Stimulated activated CD8-positive, alpha-beta memory T cell treated with anti-CD3 and anti-CD28 coated beads, Interleukin-2, amount 100 ng/mL, for 1 hour (primary cell): ENCODE measurements around the gene TPRX1.
"Not testable (repeated sequence)": the region's sequence is repeated elsewhere in the genome, so short reads cannot be mapped to it uniquely, and the experiment has no call there.

ENCODE experiments used
- DNase-seq, 2 donors: peaks; one replicate each; pipeline ENCODE4 v3.0.0-alpha.2; 2020; ENCODE audit warnings: low read depth in 2 of 2

Gene TPRX1

GRCh38 chr19:47802521-47803043, 1.8 kb downstream of the TPRX1 start:
- no peak for DNase-seq

GRCh38 chr19:47801270-47801669, 3.1 kb downstream of the TPRX1 start:
- DNase-seq: no peak

DNA sequence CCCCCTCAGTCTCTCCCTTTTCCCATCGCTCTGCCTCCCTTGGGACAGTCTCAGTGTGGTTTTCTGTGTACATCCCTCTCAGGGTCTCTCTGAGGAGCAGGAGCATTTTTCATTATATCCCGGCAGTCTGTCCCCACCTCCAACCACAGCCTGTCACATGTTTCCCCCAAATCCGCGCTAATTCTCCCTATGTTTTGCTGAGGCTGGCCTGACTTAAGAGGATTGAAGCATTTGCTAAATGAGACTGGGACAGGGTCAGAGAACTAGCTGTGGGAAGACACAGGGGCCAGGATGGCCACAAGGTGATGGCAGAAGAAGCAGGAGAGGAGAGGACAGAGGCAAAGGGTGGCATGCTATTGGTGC, 5.5 kb downstream of the TPRX1 start:
- no peak for DNase-seq

DNA sequence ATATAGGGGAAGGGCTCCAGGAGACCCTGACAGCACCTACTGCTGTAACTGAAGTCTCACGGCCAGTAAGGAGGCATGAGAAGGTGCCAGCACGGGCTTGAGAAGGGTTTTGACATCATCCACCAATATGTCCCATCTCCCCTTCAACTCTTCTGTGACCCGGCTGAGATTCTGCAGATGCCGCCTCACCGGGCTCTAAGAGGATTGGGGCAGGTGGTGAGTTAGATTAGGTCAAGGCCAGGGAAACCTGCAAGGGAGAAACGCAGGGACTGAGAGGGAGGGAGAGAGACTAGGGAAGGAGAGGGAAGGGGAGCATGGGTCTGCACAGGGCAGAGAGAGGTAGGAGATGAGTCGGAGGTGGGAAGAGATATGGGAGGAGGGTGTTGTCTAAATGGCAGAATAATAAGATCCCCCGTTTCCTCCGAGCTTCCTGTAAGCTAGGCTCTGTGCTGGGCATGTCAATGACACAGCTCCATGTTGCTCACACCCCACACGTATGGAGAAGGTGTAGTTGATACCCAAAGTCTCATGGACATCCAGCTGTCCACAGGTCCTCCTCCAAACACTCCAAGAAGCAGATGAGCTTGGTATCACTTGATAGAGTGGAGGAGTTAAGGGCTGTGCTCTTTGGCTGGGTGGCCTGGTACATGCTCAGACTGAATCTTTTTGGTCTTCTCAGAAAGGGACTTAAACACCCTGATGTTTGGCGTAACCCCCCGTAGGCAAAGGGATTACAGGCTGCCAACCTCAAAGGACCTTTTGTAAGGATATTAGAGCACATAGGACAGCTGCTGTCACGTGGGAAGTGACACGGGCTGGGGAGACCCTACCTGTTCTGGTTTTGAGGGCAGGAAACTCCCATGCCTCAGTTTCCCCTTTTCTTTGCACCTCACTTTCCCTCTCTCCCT, 6.1 kb downstream of the TPRX1 start:
- DNase-seq: no peak

- DNase-seq: no peak
Observed at GRCh38 chr19:47796785-47797184, 7.6 kb downstream of the TPRX1 start.

GRCh38 chr19:47794526-47794925, 9.8 kb downstream of the TPRX1 start:
- no peak for DNase-seq

DNA sequence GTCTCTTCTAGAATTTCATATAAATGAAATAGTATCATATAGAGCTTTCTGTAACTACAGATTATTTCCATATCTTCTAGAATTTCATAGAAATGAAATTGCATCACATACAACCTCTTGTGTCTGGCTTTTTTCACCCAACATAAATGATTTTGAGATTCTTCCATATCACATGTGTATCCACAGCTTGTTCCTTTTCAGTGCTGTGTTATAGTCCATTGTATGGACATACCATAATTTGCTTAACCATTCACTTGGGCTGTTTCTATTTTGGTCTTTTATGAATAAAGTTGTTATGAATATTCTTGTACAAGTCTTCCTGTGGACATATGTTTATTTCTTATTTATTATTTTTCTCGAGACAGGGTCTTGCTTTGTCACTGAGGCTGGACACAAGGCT, 11.7 kb downstream of the TPRX1 start:
- DNase-seq: no peak

DNA sequence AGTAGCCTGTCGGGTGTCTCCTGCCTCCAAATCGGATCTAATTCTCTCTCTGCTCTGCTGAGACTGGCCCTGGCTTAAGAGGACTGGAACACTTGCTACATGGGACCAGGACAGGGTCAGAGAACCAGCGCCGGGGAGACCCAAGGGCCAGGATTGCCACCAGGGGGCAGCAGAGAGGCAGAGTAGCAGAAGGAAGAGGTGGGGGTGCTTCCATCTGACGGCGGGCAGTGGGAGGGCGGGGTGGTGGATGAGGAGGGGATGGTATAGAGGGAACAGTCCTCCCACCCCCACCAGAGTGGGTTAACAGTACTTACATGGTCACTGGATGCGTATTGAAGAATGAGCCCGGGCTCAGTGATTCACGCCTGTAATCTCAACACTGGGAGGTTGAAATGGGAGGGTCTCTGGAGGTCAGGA, 13.9 kb downstream of the TPRX1 start:
- peak; percentile 54 to 73 for DNase-seq

GRCh38 chr19:47789811-47790210, 14.5 kb downstream of the TPRX1 start:
- not testable (repeated sequence) for DNase-seq

DNA sequence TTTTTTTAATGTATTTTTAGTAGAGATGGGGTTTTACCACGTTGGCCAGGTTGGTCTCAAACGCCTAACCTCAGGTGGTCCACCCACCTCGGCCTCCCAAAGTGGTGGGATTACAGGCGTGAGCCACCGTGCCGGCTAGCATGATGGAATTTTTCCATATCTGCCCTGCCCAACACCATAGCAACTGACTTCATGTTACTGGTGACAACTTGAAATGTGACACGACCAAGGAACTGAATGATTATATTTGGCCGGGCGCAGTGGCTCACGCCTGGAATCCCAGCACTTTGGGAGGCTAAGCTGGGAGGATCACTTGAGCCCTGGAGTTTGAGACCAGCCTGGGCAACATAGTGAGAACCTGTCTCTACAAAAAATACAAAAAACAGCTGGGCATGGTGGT, 17.0 kb downstream of the TPRX1 start:
- DNase-seq: not testable (repeated sequence)

DNA sequence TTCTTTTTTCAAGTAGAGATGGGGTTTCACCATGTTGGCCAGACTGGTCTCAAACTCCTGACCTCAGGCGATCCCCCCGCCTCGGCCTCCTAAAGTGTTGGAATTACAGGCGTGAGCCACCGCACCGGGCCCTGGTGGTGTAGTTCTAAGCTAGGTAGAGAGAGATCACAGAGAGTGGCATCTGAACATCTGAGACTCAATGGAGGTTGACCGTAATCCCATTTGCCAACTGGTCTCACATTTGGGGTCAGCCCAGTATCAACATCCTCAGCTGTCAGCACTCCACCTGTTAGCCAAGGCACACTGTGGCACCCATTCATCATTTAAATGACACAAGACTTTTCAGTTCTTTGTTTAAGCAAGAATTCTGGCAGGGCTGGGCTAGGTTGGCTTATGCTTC, 17.8 kb downstream of the TPRX1 start:
- no peak for DNase-seq

GRCh38 chr19:47781590-47782262, 22.6 kb downstream of the TPRX1 start:
- no peak for DNase-seq

- DNase-seq: no peak
Observed at GRCh38 chr19:47780215-47780551, 24.2 kb downstream of the TPRX1 start.

DNA sequence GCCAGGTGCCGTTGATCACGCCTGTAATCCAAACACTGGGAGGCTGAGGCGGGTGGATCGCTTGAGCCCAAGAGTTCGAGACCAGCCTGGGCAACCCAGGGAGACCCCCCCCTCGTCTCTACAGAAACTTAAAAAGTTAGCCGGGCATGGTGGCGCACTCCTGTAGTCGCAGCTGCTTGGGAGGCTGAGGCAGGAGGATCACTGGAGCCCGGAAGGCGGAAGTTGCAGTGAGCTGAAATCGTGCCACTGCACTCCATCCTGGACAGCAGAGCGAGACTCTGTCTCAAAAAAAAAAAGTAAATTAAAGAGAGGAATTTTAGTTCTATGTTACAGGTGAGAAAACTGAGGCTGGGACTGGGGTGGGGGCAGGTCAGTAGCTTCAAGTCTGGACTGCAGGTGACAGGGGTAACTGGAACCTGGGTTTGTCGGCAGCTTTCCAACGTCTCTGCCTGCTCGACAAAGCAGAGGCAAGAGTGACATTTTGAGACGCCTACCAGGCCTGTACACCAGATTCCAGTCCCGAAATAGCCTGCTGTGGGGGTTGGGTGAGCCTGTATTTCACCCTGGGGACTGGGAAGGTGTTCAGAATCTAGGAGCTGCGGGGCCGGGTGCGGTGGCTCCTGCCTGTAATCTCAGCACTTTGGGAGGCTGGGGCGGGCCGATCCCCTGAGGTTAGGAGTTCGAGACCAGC, 24.7 kb downstream of the TPRX1 start:
- no peak for DNase-seq

GRCh38 chr19:47778954-47779351, 25.4 kb downstream of the TPRX1 start:
- DNase-seq: no peak

GRCh38 chr19:47778049-47778953, 26.1 kb downstream of the TPRX1 start, which contains the start of gene SELENOW:
Gene SELENOW (plus strand): TSS chr19:47778703. CDS start chr19:47778786, 83 bp downstream.
- DNase-seq: peak; percentile 54 to 58

DNA sequence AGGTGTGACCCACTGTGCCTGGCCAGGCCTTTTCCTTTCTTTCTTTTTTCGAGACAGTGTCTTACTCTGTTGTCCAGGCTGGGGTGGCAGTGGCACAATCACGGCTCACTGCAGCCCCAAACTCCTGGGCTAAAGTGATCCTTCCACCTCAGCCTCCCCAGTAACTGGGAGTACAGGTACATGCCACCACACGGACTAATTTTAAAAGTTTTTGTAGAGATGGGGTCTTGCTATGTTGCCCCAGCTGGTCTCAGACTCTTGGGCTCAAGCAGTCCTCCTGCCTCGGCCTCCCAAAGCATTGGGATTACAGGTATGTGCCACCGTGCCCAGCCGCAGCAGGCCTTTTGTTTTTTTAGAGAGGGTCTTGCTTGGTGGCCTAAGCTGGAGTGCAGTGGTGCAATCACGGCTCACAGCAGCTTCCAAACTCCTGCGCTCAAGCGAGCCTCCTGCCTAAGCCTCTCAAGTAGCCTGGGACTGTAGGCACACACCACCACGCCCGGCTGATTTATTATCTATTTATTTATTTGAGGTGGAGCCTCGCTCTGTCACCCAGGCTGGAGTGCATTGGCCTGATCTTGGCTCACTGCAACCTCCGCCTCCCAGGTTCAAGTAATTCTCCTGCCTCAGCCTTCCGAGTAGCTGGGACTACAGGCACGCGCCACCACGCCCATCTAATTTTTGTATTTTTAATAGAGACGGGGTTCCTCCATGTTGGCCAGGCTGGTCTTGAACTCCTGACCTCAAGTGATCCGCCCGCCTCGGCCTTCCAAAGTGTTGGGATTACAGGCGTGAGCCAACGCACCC, 26.9 kb downstream of the TPRX1 start:
- not testable (repeated sequence) for DNase-seq

DNA sequence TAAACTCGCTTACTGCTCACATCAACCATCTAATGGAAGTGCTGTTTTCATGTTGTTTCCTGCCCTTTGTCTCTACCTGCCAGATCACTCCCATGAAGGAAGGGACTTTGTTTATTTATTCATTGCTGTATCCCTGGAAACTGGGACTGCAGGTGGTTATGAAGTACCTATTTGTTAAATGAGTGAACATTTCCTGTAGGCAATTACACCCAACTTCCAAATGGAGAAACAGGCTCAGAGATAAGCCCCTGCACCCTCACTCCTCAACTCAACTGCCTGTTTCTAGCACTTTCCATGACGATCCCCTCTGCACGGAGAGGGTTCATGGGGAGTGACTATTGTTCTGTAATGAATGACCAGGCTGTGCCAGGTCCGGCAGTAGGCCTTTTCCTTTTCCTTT, 27.8 kb downstream of the TPRX1 start:
- no peak for DNase-seq

- not testable (repeated sequence) for DNase-seq
Observed at GRCh38 chr19:47771291-47771690, 33.1 kb downstream of the TPRX1 start.

DNA sequence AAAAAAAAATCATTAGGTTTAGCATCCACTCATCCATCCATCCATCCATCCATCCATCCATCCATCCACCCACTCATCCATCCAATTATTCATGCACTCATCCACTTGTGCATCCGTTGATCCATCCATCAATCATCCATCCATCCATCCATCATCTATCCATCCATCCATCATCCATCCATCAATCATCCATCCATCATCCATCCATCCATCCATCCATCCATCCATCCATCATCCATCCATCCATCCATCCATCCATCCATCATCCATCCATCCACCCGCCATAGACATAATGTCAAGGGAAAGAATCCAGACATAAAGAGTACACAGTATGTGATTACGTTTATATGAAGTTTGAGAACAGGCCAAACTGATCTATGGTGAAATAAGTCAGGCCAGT, 34.8 kb downstream of the TPRX1 start:
- no peak for DNase-seq
